Stimulated activated naive CD8-positive, alpha-beta T cell treated with anti-CD3 and anti-CD28 coated beads, Interleukin-15, amount 100 ng/mL, for 72 hours (primary cell): Measurements from ENCODE around the gene RAB5IF.
A peak's percentile ranks its signal among the peaks of the same experiment; 100 is the strongest.
"Not testable (repeated sequence)": the region's sequence is repeated elsewhere in the genome, so short reads cannot be mapped to it uniquely, and the experiment has no call there.

Experiments
- ATAC-seq: fragments of 150-1000 bp; cut with Tn5 transposase; 2 replicates; pipeline ENCODE4 v1.10.0; 2021; ENCODE audit warnings: mild to moderate bottlenecking, moderate library complexity
- DNase-seq, 2 donors: peaks; one replicate each; pipeline ENCODE4 v3.0.0; 2021 to 2022
- H3K27ac Mint-ChIP-seq, 2 donors: one replicate each; pipeline ENCODE4 v1.8.0; 2022; ENCODE audit warnings: mild to moderate bottlenecking in 2 of 2, mixed read lengths in 2 of 2, moderate library complexity in 2 of 2
- H3K27me3 Mint-ChIP-seq: one replicate; pipeline ENCODE4 v1.8.0; 2022; ENCODE audit warnings: mixed read lengths
- H3K4me1 Mint-ChIP-seq: one replicate; pipeline ENCODE4 v1.8.0; 2022; ENCODE audit warnings: mild to moderate bottlenecking, mixed read lengths
- H3K4me3 Mint-ChIP-seq, 2 donors: one replicate each; pipeline ENCODE4 v1.8.0; 2022; ENCODE audit warnings: mild to moderate bottlenecking in 2 of 2, mixed read lengths in 2 of 2, moderate library complexity in 1 of 2
- H3K9me3 Mint-ChIP-seq, 2 donors: one replicate each; pipeline ENCODE4 v1.8.0; 2022; ENCODE audit warnings: mixed read lengths in 2 of 2

Gene RAB5IF

GRCh38 chr20:36633285-36633772, 27.8 kb downstream of the RAB5IF start:
- no peaks in the 10 kb centered on the region for H3K27me3 Mint-ChIP-seq
- H3K4me1 Mint-ChIP-seq, result peaks cover 47% of the 10 kb centered on the region
- no peaks in the 10 kb centered on the region for H3K9me3 Mint-ChIP-seq
- DNase-seq, result no peak
- peak overlapping the region; percentile 67 to 93 for H3K27ac Mint-ChIP-seq
- no peak for ATAC-seq
- no peak overlapping the region for H3K4me3 Mint-ChIP-seq

GRCh38 chr20:36634342-36634741, 28.8 kb downstream of the RAB5IF start:
- H3K4me3 Mint-ChIP-seq, result no peak overlapping the region
- peaks cover 40% of the 10 kb centered on the region for H3K4me1 Mint-ChIP-seq
- H3K27me3 Mint-ChIP-seq, result no peaks in the 10 kb centered on the region
- H3K9me3 Mint-ChIP-seq, result no peaks in the 10 kb centered on the region
- ATAC-seq, result no peak
- DNase-seq, result no peak
- H3K27ac Mint-ChIP-seq, result peak overlapping the region in 1 of 2 donors; percentile 85

GRCh38 chr20:36638876-36639400, 33.4 kb downstream of the RAB5IF start:
- not testable (repeated sequence) for DNase-seq, H3K27ac Mint-ChIP-seq, H3K9me3 Mint-ChIP-seq, H3K4me3 Mint-ChIP-seq, H3K27me3 Mint-ChIP-seq, ATAC-seq
- peaks cover 32% of the 10 kb centered on the region for H3K4me1 Mint-ChIP-seq

GRCh38 chr20:36641506-36641843, 35.9 kb downstream of the RAB5IF start:
- H3K4me3 Mint-ChIP-seq, result no peak overlapping the region
- no peaks in the 10 kb centered on the region for H3K9me3 Mint-ChIP-seq
- H3K27ac Mint-ChIP-seq, result peak overlapping the region; percentile 59 to 65
- DNase-seq (no peak), ATAC-seq (no peak)
- H3K27me3 Mint-ChIP-seq, result no peaks in the 10 kb centered on the region
- peaks cover 53% of the 10 kb centered on the region for H3K4me1 Mint-ChIP-seq

GRCh38 chr20:36642136-36642535, 36.6 kb downstream of the RAB5IF start:
- DNase-seq, result no peak
- peak overlapping the region; percentile 97 to 98 for H3K4me3 Mint-ChIP-seq
- no peaks in the 10 kb centered on the region for H3K9me3 Mint-ChIP-seq
- peaks cover 58% of the 10 kb centered on the region for H3K4me1 Mint-ChIP-seq
- no peak for ATAC-seq
- no peaks in the 10 kb centered on the region for H3K27me3 Mint-ChIP-seq
- peak overlapping the region; percentile 74 to 85 for H3K27ac Mint-ChIP-seq

GRCh38 chr20:36644032-36644705, 38.6 kb downstream of the RAB5IF start:
- ATAC-seq (peak; percentile 90), DNase-seq (peak; percentile 61 to 78)
- Mint-ChIP-seq H3K9me3 (no peaks in the 10 kb centered on the region), H3K27ac (peak overlapping the region; percentile 97), H3K27me3 (no peaks in the 10 kb centered on the region), H3K4me3 (peak overlapping the region; percentile 97 to 98), H3K4me1 (peaks cover 64% of the 10 kb centered on the region)

GRCh38 chr20:36644706-36645095, 39.1 kb downstream of the RAB5IF start:
- ATAC-seq (peak; percentile 72), DNase-seq (peak in 1 of 2 donors; percentile 68)
- Mint-ChIP-seq H3K4me1 (peaks cover 64% of the 10 kb centered on the region), H3K27me3 (no peaks in the 10 kb centered on the region), H3K4me3 (peak overlapping the region; percentile 97 to 98), H3K27ac (peak overlapping the region; percentile 97), H3K9me3 (no peaks in the 10 kb centered on the region)

GRCh38 chr20:36645353-36645752, 39.8 kb downstream of the RAB5IF start:
- DNase-seq, result no peak
- H3K4me3 Mint-ChIP-seq, result peak overlapping the region; percentile 97 to 98
- ATAC-seq, result peak; percentile 10
- H3K27ac Mint-ChIP-seq, result peak overlapping the region; percentile 97 to 98
- no peaks in the 10 kb centered on the region for H3K27me3 Mint-ChIP-seq
- H3K4me1 Mint-ChIP-seq, result peaks cover 64% of the 10 kb centered on the region
- H3K9me3 Mint-ChIP-seq, result no peaks in the 10 kb centered on the region

GRCh38 chr20:36645998-36646397, 40.4 kb downstream of the RAB5IF start, which contains the start of gene SLA2:
Gene SLA2 (minus strand): TSS chr20:36646196. CDS start chr20:36641335, 4,861 bp downstream.
- peak; percentile 75 for ATAC-seq
- peak within 1 kb of the TSS; percentile 97 to 98 for H3K27ac Mint-ChIP-seq

GRCh38 chr20:36646678-36647077, 41.1 kb downstream of the RAB5IF start:
- H3K27ac Mint-ChIP-seq, result no peak overlapping the region
- H3K27me3 Mint-ChIP-seq, result no peaks in the 10 kb centered on the region
- no peak for DNase-seq
- peak overlapping the region; percentile 97 to 98 for H3K4me3 Mint-ChIP-seq
- no peaks in the 10 kb centered on the region for H3K9me3 Mint-ChIP-seq
- peaks cover 58% of the 10 kb centered on the region for H3K4me1 Mint-ChIP-seq
- ATAC-seq, result no peak

More at GRCh38 chr20:36645998-36646397, 40.4 kb downstream of the RAB5IF start, which contains the start of gene SLA2:
- Mint-ChIP-seq H3K9me3 (no peaks in the 10 kb centered on the region), H3K4me3 (peak within 1 kb of the TSS; percentile 97 to 98), H3K4me1 (peaks cover 64% of the 10 kb centered on the region), H3K27me3 (no peaks in the 10 kb centered on the region)
- DNase-seq, result peak; percentile 48 to 66

- Mint-ChIP-seq H3K4me3 (peak overlapping the region; percentile 16 to 38), H3K27me3 (no peaks in the 10 kb centered on the region), H3K4me1 (peaks cover 50% of the 10 kb centered on the region)
Measured at GRCh38 chr20:36647196-36648121, 41.9 kb downstream of the RAB5IF start.

GRCh38 chr20:36653456-36653855, 47.9 kb downstream of the RAB5IF start:
- Mint-ChIP-seq H3K27me3 (no peaks in the 10 kb centered on the region), H3K4me3 (no peak overlapping the region), H3K4me1 (peaks cover 16% of the 10 kb centered on the region), H3K27ac (no peak overlapping the region), H3K9me3 (no peaks in the 10 kb centered on the region)
- ATAC-seq, result no peak
- no peak for DNase-seq

More at GRCh38 chr20:36647196-36648121, 41.9 kb downstream of the RAB5IF start:
- ATAC-seq, result no peak
- Mint-ChIP-seq H3K9me3 (no peaks in the 10 kb centered on the region), H3K27ac (peak overlapping the region in 1 of 2 donors; percentile 3)
- DNase-seq, result no peak

- ATAC-seq, result no peak
- Mint-ChIP-seq H3K27ac (no peak overlapping the region), H3K4me1 (peaks cover 23% of the 10 kb centered on the region), H3K4me3 (no peak overlapping the region), H3K27me3 (no peaks in the 10 kb centered on the region), H3K9me3 (no peaks in the 10 kb centered on the region)
- DNase-seq, result no peak
Measured at GRCh38 chr20:36654506-36654905, 48.9 kb downstream of the RAB5IF start.

GRCh38 chr20:36655004-36655403, 49.4 kb downstream of the RAB5IF start:
- Mint-ChIP-seq H3K27me3 (no peaks in the 10 kb centered on the region), H3K4me3 (no peak overlapping the region), H3K27ac (no peak overlapping the region), H3K4me1 (peaks cover 23% of the 10 kb centered on the region), H3K9me3 (no peaks in the 10 kb centered on the region)
- ATAC-seq, result no peak
- no peak for DNase-seq

- DNase-seq (no peak), ATAC-seq (no peak)
- Mint-ChIP-seq H3K4me3 (no peak overlapping the region), H3K4me1 (peaks cover 23% of the 10 kb centered on the region), H3K27me3 (no peaks in the 10 kb centered on the region), H3K27ac (no peak overlapping the region), H3K9me3 (no peaks in the 10 kb centered on the region)
Measured at GRCh38 chr20:36656733-36657132, 51.2 kb downstream of the RAB5IF start.
